GM19455 (cell line): Measurements from ENCODE around the gene DVL1.

Experiments
- ATAC-seq: cut with Tn5 transposase; IDR thresholded peaks from one replicate; pipeline ENCODE4 v1.9.1; 2021; ENCODE audit not compliant: unreplicated experiment

The DVL1 gene

DNA sequence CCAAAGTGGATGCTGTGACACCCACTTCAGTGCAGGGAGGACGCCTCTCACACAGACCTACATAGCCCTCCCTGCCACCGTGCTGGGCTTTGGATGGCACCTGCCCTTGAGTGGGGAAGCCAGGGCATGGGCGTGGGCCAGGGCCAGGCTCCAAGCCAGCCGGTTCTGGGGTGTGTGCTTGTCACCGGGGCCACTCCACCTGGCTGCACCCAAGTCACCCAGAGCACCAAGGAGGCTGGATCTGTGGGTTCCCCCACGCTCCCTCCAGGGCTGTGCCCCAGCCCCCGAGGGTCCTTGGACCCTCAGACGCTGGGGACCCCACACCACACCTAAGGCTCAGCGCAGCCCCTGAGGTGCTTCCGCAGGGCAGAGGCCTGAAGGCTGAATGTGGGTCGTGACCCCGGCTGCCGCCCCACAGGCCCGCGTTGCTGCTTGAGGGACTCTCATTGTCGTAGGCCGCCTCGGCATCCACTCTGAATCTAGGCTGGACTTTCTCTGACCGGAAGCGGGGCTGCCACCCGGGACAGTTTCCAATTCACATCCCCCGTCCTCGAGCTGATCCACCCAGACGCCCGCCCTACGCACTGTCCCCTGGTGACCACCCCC is 7.7 kb upstream of the DVL1 start:
- ATAC-seq: no peak

DNA sequence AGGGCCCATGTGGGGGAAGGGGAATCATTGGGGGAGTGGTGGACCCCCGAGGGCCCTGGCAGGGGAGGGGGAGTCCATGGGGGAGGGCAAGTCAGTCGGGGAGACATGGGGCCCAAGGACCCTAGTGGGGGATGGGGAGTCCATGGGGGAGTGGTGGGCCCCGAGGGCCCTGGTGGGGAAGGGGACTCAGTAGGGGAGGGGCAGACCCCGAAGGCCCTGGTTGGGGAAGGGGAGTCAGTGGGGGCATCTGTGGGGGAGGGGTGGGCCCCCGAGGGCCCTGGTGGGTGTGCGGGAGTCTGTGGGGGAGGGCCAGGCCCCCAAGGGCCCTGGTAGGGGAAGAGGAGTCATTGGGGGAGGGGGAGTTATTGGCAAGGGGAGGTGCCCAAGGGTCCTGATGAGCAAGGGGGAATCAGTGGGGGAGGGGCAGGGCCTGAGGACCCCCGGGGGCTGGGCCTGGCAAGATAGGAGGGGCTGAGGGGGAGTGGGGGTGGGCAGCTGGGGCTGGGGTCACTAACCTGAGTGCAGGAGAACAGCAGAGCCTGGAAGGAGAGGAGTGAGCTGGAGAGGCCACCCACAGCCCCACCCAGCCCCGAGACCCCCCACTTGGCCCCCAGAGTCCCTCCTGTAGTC is 7.1 kb upstream of the DVL1 start:
- no peak for ATAC-seq

DNA sequence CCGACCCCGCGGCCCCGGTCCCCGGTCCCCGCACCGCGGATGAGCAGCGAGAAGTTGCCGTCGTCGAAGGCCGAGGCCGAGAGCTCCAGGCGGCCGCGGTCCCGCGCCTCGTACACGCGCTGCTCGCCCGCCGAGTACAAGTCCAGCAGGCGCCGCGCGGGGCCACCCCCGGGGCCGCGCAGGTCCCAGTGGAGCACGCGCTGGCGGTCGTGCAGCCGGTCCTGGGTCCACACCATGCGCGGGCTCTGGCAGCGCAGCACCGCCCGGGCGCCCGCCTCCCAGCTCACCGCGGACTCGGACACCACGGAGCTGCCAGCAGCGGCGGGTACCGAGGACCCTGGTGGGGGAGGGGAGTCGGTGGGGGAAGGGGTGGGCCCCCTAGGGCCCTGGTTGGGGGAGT is 6.2 kb upstream of the DVL1 start:
- ATAC-seq: no peak

DNA sequence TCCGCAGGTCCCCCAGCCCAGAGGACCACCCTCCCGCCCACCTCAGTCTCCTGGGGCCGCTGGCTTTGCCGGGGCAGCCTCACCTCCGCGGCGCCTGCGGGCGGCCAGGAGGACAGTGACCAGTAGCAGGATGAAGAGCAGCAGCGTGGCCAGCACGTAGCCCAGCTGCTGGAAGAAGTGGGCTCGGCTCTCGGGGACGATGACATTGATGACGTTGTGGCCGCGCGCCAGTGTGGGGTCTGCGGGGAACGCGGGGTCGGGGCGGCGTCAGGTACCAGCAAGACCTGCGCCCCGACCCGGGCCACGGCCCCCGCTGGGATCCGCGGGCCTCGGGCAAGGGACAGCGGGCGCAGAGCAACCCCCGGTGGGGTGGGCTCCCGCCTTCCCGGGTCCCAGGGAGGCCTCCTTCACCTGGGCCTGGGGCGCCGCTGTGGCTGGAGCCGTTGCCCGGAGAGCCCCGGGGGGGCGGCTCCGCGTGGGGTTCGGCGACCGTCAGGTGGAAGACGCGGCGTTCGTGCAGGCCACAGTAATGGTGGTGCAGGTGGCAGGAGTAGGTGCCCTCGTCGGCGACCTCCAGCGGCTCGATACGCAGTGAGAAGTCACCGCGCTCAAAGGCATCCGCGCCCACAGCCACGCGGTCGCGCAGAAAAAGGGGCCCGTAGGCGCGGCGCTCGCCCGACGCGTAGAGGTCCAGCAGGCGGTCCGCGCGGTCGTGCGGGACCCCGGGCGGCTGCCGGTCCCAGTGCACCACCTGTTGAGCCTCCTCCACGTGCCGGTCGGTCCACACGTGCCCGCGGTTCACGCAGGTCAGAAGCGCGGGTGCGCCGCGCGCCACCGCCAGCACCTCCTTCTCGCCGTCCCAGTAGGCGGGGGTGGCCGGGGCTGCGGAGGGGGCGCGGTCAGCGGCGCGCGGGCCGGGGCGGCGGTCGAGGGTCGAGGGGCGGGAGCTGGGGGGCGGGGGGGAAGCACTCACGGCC is 5.3 kb upstream of the DVL1 start:
- ATAC-seq: no peak

DNA sequence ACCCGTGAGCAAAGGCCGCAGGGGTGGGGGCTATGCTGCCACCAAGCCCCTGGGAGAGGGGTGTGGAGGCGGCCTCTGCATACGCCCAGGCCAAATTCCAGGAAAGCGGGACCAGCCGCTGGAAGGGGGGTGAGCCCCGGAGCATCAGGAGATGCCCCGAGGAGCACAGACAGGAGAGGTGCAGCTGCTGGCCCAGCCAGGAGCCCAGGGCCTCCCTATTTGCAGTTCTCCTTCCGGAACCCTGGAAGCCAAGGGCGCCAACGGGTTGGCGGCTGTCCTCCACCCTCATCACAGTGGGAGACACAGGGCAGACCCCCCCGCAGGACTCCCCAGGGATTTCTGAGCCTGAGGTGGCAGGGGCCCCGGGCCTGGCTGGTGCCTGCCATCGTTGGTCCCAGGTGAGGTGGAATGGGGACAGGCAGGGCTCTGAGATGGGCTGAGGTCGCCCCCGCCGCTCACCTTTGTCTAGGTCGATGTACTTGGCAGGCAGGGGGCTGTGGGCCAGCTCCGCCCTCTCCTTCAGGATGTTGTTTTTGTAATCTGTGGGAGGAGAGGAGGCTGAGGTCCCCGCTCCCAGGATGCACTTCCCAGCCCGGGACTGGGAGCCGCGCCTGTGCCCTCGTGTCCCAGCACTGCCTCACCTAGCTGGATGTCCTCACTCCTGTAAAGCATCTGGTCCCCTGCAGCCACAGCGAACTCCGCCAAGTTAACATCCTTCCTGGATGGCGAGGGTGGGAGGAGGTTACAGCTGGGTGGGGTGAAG is 4.4 kb upstream of the DVL1 start:
- ATAC-seq: no peak

DNA sequence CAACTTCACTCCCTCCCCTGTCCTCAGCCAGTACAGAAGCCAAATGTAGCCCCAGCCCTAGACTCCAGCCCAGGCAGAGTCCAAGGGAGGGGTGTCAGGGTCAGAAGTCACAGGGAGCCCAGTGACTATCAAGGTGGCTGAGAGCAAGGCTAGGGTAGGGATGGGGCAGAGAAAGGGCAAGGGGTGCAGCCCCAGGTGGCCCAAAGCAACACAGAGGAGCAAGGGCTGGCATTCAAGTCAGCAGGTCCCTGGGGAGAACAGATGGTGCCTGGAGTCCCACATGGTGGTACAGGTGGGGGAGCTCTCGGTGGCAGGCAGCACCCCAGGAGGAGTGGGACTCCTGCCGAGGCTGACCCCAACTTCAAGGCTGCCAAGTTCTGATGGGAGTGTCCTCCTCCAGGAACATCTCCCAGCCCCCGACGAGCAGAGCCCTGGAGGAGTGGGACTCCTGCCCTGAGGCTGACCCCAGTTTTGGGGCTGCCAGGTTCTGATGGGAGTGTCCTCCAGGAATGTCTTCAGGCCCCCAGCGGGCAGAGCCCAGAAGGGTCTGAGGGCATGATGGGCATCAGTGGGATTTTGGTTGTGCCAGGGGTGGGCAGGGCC is 3.7 kb upstream of the DVL1 start:
- ATAC-seq: no peak

DNA sequence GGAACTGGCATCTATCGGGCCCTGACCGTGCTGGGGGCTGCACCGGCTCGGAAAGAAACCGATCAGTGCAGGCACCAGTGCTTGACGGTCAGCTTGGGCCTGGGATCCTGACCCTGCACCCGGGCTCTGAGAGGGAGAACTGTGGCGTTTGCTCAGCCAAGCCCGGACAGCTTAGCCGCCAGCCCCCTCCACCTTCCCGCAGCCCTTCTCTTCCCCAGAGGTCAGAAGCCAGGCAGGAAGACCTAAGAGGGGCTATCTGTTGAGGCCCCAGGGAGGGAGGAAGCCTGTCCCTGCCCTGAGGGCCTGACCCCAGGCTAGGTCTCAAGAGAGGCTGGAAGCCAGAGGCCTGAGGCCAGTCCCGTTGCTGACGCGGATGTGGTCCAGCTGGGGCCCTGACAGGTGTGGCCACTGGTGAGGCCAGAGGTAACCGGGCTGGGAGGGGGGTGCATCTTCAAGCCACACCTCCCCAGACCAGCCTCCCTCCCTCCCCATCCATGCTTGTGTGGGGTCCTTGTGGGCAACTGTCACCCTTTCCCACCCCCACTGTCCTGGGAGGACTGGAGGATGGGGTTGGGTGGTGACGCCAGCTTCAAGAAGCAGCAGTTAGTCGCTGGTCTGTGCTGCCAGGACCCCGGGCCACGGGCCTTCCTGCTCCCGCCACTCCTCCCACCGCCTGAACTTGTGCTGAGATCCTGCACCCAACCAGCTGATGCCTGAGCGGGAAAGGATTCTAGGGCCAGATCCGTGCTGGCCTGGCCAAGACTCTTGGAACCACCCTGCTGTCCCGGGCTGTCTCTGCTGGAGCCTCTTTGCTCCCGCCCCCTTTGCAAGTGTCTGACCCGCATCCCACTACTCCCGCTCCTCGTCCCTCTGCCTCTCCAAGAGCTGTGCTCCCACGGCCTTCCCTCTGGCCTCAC is 2.6 kb upstream of the DVL1 start:
- ATAC-seq: no peak

DNA sequence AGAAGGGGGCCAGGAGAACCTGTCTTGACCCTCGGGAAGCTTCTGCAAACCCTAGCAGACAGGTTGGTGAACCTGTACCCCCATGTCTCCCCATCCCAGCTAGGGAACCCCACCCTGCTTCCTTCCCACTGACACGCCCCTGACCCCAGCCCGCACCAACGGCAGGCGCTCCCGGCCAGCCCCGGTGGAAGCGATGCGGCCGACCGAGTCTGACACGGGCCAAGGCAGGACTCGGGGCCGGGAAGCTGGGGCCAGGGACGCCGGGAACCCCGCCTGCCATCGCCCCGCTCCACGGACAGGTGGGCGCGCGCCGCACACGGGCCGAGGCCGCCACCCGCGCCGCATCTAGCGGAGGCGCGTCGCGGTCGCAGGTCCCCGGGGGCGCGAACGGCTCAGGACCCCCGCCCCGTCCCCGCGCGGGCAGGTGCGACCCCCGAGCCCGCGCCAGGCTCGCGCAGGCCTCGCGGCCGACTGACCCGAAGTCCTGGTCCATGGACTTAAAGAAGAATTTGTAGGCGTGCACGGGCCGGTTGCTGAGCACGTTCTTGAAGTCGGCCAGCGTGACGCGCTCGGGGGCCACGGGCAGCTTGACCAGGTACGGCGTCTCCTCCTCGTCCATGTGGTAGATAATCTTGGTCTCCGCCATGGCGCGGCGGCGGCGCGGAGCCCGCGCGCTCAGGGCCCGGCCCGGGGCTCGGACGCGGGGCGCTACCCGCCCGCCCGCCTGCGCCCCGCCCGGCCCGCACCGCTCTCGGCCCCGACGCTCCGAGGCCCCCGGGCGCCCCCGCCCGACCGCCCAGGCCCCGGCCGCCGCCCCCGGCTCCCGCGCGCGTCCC is 580 bp downstream of the DVL1 start:
- peak; percentile 21 for ATAC-seq

DNA sequence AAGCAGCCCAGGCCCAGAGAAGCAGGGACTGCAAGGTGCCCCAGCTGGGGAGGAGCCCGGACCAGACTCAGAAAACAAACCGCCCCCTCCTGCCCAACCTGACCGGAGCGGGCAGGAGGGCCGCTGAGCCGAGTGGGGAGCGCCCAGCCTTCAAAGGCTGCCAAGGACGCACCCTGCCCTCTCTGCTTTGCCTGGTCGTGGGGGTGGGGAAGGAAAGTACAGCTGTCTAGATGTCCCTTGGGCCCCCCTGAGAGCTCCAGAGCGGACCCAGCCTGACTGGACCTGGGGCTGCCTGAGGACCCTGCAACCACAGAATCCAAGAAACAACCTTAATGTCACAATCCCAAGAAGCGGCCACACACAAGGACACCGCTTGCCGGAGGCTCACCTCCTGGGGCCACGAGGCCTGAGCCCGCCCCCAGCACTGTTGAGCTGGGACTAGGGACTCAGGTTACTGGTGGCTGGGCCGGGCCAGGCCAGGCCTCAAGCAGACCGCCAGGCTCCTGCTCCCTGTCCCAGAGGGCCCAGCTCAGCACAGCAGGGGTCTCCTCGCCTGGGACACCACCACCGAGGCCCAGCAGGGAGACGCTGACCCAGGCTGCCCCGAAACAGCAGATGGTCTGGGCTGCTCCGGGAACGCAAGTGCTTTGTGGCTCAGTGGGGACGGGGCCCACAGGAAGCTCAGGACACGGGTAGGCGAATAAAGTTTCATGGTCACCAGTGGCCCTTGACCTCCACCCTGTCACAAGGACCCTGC is 1.4 kb downstream of the DVL1 start:
- ATAC-seq: no peak

DNA sequence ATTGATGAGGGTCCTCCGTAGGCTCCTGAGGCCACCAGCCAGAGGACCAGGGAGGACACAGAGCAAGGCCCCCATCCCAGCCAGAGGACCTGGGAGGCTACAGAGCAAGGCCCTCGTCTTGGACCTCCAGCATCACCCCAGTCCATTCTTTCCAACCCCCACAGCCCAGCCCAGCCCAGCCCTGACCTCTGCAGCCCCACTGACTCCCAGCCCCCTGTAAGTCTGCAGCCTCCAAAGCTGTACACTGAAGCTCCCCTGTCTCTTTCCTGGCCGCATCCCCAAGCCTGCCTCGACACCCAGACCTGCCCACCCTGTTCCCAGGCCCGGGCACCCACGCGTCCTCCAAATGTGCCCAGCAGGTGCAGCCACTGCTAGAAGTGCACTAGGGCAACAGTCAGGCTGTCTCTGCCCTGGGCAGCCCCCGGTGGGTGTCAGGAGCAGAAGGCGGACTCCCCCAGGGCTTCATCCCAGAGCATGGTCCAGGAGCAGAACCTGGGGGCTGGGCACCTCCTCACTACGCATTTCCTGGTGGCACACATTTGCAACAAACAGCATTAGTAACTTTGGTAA is 2.1 kb downstream of the DVL1 start:
- no peak for ATAC-seq

DNA sequence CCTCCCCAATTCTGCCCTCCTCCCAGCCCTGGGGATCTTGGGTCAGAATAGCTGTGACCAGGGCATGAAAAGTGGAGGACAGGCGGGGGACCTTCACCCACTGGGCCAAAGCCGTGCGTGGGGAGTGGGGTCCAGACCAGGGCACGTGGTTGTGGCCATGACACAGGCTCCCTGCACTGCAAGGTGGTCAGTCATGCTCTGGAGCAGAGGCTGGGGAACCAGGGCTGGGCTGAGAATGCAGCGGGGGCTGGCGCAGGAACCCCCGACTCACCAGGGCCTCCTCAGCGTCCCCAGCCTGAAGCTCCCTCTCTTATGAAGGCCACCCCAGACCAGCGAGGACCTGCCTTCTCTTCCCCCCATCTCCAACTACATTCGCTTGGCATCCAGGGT is 2.7 kb downstream of the DVL1 start:
- ATAC-seq: no peak

DNA sequence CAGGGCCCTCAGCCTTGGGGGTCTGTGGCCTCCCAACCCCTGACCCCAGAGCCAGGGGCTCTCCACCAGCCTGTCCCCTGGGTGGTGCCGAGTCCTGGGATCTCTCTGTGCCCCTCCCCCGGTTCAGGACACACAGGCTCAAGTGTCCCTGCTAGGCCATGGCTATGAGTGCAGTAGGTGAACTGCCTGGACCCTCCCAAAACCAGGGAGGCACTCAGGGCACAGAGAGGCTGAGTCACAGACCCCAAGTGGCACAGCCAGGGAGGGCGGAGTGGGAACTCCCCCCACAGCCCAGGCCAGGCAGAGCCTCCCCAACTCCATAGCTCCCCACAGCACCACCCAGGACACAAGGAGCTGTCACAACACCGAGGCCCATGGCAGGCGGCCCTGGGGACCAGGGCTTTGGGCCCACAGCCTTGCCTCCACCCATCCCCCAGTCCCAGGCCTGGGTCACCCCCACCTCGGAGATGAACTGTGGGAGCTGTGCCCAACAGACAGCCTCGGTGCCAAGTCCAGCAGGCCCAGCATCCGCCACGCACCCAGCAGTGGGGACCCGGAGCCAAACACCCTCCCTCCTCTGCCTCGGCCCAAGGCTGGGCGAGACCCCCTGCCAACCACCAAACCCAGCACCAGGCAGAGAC is 3.2 kb downstream of the DVL1 start:
- no peak for ATAC-seq

DNA sequence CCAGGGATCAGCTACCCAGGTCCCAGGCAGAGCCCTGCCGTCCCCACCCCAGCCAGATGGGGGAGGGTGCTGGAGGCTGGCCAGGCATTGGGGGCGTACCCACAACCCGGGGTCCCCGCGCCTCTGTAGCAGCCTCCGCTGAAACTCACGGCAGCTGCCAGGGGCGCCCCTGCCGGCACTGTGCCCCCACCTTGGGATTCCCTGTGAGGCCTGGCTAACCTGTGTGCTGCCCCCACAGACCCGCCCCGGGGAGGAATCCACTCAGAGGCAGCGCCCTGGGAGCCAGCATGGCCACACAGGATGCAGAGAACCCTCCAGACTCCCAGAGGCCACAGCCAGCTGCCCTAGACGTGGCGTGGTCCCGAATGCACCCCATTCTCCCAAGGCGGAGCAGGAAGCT is 3.8 kb downstream of the DVL1 start:
- no peak for ATAC-seq

DNA sequence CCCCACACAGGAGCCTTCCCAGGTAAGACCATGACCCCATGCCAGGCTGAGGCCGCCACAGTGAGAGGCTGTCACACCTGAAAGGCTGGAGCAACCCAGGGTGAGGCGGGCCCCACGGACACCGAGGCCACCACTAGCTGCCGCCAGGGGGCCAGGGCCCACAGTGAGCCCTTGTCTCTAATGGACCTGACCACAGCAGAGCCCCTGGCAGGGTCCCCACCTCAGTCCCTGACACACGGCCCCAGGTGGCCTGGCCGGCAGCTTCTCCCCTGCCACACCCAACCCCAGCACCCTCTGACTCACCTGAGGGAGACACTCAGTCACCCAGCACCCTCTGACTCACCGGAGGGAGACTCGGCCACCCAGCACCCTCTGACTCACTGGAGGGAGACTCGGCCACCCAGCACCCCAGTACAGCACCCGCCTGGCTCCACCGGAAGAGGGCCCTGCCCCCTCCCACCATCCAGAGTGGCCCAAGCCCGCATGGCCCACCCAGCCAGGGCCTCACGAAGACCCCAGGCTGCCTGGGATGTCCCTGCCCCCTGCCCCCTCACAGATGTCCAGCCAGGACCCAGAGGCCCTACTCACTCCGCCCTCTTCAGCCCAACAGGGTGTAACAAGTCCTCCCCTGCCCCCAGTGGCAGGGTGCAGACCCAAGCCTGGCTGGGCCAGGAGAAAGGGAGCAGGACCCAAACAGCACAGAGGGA is 4.4 kb downstream of the DVL1 start:
- ATAC-seq: no peak

DNA sequence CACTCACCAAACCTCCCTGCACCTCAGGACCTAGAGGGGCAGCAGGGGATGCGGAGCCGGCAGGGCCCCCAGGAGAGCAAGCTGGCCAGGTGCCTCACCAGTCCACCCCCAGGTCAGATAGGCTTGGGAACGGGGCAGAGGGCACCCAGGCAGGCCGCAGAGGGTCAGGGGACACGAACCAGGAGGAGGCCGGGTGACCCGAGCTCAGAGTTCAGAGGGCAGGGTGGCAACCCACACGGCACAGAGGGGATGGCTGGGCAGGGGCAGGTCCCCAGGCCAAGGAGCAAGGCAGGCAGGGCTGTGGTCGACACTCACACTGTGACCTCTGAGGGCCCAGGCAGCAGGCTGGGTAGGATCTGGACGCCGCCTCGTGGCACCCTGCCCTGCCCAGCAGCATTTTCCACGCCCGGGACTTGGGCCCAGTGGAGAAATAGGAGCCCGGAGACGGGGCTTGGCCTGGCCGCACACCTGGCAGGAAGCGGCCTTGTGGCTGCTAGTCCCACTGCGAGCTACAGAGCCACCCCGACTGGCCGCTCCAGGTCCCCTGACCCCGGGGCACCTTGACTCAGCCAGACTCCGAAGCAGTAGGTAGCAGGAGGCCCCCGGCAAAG is 5.3 kb downstream of the DVL1 start:
- ATAC-seq: no peak

DNA sequence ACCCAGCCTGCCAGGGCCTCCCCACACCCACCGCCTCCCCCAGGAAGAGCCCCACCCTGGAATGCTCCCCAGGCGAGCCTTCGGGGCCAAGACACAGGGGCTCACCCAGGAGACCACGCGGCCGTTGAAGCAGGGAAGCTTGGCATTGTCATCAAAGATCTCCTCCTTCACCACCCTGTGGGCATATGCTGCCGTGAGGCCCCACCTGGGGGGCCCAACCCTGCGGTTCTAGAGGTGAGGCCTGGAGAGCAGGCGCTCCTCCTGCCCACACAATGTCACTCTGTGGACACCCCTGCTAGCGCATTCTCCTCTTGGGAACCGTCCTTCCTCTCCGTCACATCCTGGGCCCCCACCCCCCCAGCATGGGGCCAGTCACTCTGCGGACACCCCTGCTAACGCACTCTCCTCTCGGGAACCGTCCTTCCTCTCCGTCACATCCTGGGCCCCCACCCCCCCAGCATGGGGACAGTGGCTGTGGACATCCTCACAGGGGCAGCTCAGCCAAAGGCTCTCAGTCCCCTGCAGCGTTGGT is 6.6 kb downstream of the DVL1 start:
- no peak for ATAC-seq
